GM10248 (cell line): ENCODE data around the gene TRAF3.
"Not testable (repeated sequence)": the region's sequence is repeated elsewhere in the genome, so short reads cannot be mapped to it uniquely, and the experiment has no call there.

Source experiments
- CTCF ChIA-PET: fragments of 300-600 bp; sonication (Branson Sonifier 250); formaldehyde crosslinking; extraction: SDS; loops from one replicate; lab custom pipeline; 2021; ENCODE audit warnings: antibody characterized with exemption; lab: Yijun Ruan, JAX
- POLR2A ChIA-PET: fragments of 350-650 bp; sonication (Branson Sonifier 250); formaldehyde crosslinking; extraction: SDS; loops from one replicate; lab custom pipeline; 2020; ENCODE audit warnings: antibody characterized with exemption; lab: Yijun Ruan, JAX
- DNase-seq: peaks from one replicate; pipeline ENCODE4 v3.0.0; 2012; ENCODE audit errors: extremely low spot score
- TF ChIP-seq, protein P1 (sequence below): IDR thresholded peaks from 2 replicates; pipeline ENCODE4 v1.5.1; 2012; ENCODE audit warnings: mild to moderate bottlenecking, low read depth; ENCODE audit errors: extremely low read depth, missing control alignments, control extremely low read depth

The TRAF3 gene

DNA sequence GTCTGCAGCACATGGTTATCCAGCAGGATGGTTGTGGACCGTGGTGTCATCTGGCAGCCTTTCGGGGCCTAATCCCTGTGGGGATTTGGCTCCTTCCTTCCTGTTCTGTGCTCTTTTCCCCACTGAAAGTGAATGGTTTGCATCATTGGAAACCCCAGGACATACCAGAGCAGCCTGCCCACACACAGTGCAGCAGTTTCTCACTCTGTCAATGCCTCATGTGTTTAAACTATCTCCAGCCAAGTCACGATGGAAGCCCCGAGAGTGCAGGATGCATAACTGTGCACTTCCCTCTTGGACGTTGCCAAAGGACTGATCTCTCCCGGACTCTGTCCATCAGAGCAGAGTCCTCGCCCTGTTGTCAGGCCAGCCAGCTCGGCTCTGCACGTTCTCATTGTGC, 116.2 kb downstream of the TRAF3 start:
- TF ChIP-seq, protein P1, sequence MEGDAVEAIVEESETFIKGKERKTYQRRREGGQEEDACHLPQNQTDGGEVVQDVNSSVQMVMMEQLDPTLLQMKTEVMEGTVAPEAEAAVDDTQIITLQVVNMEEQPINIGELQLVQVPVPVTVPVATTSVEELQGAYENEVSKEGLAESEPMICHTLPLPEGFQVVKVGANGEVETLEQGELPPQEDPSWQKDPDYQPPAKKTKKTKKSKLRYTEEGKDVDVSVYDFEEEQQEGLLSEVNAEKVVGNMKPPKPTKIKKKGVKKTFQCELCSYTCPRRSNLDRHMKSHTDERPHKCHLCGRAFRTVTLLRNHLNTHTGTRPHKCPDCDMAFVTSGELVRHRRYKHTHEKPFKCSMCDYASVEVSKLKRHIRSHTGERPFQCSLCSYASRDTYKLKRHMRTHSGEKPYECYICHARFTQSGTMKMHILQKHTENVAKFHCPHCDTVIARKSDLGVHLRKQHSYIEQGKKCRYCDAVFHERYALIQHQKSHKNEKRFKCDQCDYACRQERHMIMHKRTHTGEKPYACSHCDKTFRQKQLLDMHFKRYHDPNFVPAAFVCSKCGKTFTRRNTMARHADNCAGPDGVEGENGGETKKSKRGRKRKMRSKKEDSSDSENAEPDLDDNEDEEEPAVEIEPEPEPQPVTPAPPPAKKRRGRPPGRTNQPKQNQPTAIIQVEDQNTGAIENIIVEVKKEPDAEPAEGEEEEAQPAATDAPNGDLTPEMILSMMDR, result no peak
- ChIA-PET POLR2A (no interaction called here), CTCF (interaction anchor here (1.7 kb wide), 1 partner anchor 22 kb away, joined by 4 read pairs; no protein-coding TSS in a partner anchor)
- no peak for DNase-seq

DNA sequence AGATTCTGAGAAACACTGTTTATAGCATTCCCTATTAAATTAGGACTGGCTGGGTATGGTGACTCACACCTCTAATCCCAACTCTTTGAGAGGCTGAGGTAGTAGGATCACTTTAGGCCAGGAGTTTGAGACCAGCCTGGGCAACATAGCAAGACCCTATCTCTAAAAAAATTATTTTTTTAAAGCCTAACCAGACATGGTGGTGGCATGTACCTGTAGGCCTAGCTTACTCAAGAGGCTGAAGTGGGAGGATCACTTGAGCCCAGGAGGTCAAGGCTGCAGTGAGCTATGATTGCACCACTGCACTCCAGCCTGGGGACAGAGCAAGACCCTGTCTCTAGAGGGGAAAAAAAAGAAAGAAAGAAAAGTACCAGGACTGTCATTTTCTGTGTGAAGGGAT, 119.5 kb downstream of the TRAF3 start:
- POLR2A ChIA-PET, DNase-seq: not testable (repeated sequence)
- CTCF ChIA-PET, result interaction anchor here (1.2 to 2.2 kb wide), 5 partner anchors 14 to 114 kb away, joined by 3 to 5 read pairs (median 4); no protein-coding TSS in a partner anchor

DNA sequence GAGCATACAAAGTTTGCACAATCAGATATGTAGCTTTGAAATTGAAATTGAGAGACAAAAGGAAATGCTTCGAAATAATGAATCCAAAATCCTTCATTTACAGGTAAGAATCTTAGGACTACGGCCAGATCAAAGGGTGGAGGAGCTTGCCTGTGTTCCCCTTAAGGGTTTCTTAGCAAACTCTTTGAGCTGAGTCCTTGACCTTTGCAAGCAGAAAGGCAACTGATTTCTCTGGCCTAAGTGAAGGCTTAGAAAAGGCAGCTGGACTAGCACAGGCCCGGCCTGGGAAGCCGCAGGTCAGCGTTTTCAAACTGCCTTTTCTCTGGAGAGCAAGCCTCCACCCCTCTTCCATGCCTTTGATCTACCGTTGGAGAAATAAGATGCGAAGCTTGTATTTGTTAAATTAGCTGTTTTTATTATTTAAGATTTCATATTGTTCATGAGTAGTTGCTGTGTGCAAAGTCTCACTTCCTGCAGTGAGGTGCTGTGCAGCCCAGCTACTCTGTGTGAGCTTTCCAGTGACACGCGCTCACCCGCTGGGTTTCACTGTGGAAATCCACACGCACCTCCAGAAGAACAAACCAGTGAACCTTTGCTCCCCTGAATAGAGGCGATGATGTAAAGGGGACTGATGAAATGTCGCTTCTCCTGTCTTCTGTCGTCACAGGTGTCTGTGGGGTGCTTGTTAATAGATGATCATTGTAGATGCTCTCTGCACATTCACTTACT, 120.2 kb downstream of the TRAF3 start:
- TF ChIP-seq, protein P1, result no peak
- CTCF ChIA-PET, result interaction anchor here (1.2 to 2.2 kb wide), 4 partner anchors 20 to 115 kb away, joined by 3 to 5 read pairs (median 4); no protein-coding TSS in a partner anchor
- DNase-seq, result no peak
- POLR2A ChIA-PET, result no interaction called here

DNA sequence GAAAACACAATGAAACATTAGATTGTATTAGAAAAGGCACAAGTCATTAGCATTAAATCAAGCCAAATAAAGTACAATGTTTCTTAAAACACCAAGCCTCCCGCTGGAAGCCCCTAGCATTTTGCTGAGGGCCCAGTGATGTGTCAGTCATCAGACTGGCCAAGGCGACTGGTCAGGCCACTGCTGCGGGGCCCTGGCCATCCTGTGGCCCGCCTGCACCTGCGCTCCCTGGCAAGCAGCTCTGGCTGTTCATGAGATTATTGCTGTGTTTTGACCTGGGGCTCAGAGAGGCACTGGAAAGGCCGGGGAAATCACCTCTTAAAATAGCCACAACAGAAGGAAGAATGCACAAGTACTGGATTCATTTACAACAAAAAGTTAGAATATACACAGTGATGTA, 121.0 kb downstream of the TRAF3 start:
- CTCF ChIA-PET, result no interaction called here
- TF ChIP-seq, protein P1, result no peak
- DNase-seq, result no peak
- POLR2A ChIA-PET, result no interaction called here

DNA sequence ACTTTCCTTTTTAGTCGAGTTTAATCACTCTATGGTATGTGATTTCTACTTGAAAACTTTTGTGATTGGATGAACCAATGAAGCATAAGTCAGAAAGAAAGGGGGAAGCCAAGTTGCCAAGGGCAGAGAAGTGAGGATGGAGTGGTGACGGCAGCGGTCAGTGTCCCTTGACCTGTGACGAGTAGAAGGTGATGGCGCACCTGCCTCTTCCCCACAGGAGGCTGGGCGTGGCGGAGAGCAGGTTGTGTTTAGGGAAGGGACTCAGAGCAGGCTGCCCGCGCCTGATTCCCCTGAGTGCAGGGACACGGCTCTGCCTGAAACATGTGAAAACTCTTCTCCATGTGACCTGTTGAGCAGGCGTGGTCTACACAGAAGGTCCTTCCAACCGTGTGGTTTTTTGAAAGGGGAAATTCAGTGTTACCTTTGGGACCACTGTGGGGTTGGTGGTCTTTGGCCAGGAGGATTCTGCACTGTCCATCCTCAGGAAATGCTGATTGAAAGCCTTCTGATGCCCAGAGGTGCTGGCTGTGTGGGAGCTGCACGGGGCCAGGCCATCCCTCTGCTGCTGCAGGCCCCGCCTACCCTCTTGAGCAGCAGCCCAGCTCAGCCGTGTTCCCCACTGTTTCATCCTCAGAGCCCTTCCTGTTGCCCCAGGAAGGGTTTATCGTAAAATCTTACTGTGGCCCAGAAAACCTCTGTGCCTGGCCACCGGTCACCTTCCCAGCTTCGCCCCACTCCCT, 121.7 kb downstream of the TRAF3 start:
- DNase-seq, result no peak
- POLR2A ChIA-PET, result no interaction called here
- CTCF ChIA-PET, result no interaction called here
- TF ChIP-seq, protein P1, result no peak

DNA sequence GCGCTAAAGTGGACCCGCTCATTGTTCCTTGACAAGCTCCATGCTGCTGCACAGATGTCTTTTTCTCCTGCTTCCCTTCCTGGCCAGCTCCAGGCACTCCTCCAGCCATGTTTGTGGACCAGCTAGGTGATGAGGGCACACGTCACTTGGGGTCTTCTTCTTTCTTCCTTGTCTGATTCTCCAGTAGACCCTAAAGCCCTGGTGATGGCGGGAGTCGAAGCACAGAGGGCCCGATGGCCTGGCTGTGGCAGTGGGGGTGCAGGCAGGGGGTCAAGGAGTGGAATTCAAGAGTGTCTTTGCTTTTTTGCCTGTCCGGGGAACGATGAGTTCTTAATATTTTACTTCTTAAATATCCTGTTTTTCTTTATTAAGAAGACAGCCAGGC, 122.3 kb downstream of the TRAF3 start:
- DNase-seq, result no peak
- ChIA-PET CTCF (interaction anchor here (0.7 kb wide), 1 partner anchor 26 kb away, joined by 3 read pairs; no protein-coding TSS in a partner anchor), POLR2A (interaction anchor here (0.7 kb wide), 1 partner anchor 114 kb away, joined by 9 read pairs; no protein-coding TSS in a partner anchor)
- TF ChIP-seq, protein P1, result no peak
